Ascending aorta (tissue), 2 donors: ENCODE data around the gene CCDC102B. TPM values are rescaled to one million over a fixed set of nuclear protein-coding genes. Genes with fewer than 3 reads are reported as not detected.

Experiments used
- DNase-seq, 2 donors: peaks; one replicate each; pipeline ENCODE4 v3.0.0-alpha.2; 2019; ENCODE audit warnings: low spot score in 2 of 2
- H3K27ac ChIP-seq, 2 donors: fragments of 200-600 bp; sonication (generic); one replicate each; pipeline ENCODE4 v1.5.1; 2016 to 2017; ENCODE audit warnings: mild to moderate bottlenecking in 1 of 2
- H3K27me3 ChIP-seq: fragments of 200-600 bp; sonication (generic); one replicate; pipeline ENCODE4 v1.5.1; 2017
- H3K36me3 ChIP-seq, 2 donors: fragments of 200-600 bp; sonication (generic); one replicate each; pipeline ENCODE4 v1.5.1; 2016
- H3K4me1 ChIP-seq, 2 donors: fragments of 200-600 bp; sonication (generic); one replicate each; pipeline ENCODE4 v1.5.1; 2016 to 2017; ENCODE audit warnings: mild to moderate bottlenecking in 1 of 2
- H3K4me3 ChIP-seq, 2 donors: fragments of 200-600 bp; sonication (generic); one replicate each; pipeline ENCODE4 v1.5.1; 2016 to 2017; ENCODE audit warnings: mild to moderate bottlenecking in 1 of 2
- H3K9me3 ChIP-seq, 2 donors: fragments of 200-600 bp; sonication (generic); one replicate each; pipeline ENCODE4 v1.5.1; 2016
- CTCF ChIP-seq, 3 experiments: fragments of 200-600 bp in 2 of 3; fragments of 450-650 bp in 1 of 3; sonication (generic) in 2 of 3; IDR thresholded peaks; one replicate each; pipeline ENCODE4 v1.5.1; 2016 to 2019; ENCODE audit warnings: antibody characterized with exemption in 3 of 3, mild to moderate bottlenecking in 1 of 3, moderate library complexity in 1 of 3
- intact Hi-C: fragments of 100-400 bp; cut with DNase I; formaldehyde crosslinking; loops from one replicate; pipeline ENCODE4 v1.15.1; 2023
- total RNA-seq: library from RNA; depleted of rRNA; stranded (reverse); fragments of >200 nt; gene quantifications from one replicate; pipeline ENCODE4 v1.1.0, GENCODE V29; 2016

CCDC102B gene
- total RNA-seq, 1 donor from 2014 or later: 3.3 TPM

DNA sequence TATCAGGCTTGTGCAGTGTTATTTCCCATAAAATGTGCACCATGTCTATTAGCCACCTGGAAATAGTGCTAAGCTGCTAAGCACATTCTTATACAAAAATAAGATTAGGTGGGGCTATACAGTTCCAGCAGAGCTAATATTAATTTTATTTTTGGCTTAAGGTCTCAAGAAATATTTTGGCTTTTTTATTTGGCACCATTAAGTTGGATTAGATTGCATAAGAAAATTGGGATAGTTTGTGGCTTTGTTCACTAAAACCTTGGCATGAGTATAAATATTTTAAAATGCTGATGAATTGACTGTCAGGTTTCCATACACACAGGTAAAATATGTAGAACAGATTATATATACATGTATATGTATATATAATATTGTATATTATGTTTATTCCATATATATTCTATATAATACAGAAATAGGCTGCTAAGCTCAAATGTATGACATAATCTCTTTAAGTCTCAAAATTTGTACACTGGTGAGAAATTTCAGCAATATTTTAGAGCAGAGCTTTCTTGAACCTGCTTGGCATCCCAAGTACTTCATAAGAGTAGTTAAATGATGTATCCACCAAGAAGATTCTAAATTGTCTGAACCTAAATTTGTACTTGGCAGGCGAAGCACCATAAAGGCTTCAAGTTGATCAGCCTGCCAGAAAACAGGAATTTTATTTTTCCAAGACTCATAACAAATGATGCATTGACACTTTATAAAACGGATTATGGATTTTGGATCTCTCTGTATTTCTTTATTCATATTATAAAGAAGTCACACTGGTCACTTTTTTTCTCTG is 32.6 kb downstream of the CCDC102B start:
- H3K9me3 ChIP-seq: no peaks in the 10 kb centered on the region
- no peak for DNase-seq
- H3K36me3 ChIP-seq: no peaks in the 10 kb centered on the region
- H3K27ac ChIP-seq: no peak overlapping the region
- intact Hi-C loops: no loop called here
- H3K4me1 ChIP-seq: no peaks in the 10 kb centered on the region
- H3K4me3 ChIP-seq: no peak overlapping the region
- no peaks in the 10 kb centered on the region for H3K27me3 ChIP-seq
- no peak for TF ChIP-seq CTCF (IDR thresholded peaks at IDR 0.05)

DNA sequence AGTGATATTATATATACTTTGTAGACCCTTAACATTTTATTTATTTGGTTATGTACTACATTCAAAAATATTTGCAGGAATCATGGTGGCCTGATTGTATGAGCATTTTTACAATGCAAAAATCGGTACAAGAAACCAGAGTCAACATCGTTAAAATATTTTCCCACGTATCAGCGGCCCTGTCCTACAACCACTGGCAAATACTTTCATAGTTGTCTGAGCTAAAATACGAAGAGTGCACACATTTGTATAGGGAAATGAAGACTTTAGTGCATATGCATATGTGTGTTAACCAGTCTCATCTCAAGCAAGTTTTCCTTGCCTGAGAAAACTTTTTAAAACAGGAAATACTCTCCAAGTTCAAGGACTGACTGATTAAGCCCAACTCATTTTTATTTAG is 35.9 kb downstream of the CCDC102B start:
- intact Hi-C loops: no loop called here
- no peak overlapping the region for H3K4me3 ChIP-seq
- H3K36me3 ChIP-seq: no peaks in the 10 kb centered on the region
- H3K9me3 ChIP-seq: no peaks in the 10 kb centered on the region
- TF ChIP-seq CTCF (IDR thresholded peaks at IDR 0.05): no peak
- no peak for DNase-seq
- H3K27me3 ChIP-seq: no peaks in the 10 kb centered on the region
- no peak overlapping the region for H3K27ac ChIP-seq
- H3K4me1 ChIP-seq: no peaks in the 10 kb centered on the region

DNA sequence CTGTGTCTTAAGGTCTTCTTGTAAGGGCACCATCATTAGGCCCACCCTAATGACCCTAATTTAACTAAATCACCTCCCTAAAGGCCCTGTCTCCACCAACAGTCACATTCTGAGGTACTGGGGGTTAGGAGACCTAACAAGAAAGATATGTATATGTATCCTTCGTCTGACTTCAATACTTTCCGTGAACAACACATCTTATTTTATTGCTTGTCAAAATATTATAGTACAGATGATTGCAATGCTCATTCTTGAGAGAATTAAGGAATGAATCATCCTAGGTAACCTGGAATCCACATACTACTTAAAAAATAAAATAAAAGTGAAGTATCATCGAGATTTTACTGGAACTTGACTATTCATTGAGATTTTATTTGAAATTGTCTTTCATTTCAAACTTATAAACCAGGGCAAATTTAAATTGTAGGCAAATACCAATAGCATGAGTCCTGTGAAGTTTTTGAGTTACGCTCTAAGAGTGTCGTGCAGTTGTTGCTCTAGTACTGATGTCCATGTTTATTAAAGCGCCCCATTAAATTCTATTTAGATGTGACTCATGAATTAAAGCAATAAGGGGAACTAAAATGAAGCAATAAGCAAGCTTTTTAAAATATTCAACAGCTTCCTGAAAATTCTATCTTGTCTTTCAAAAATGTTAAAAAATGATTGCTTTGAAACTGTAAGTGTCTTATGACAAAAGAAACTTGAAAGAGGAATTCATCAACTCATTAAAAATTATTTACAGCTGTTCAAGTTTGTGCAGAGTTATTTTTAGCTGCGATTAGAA is 40.0 kb downstream of the CCDC102B start:
- H3K9me3 ChIP-seq: no peaks in the 10 kb centered on the region
- H3K4me3 ChIP-seq: no peak overlapping the region
- DNase-seq: no peak
- intact Hi-C loops: no loop called here
- H3K27me3 ChIP-seq: no peaks in the 10 kb centered on the region
- H3K4me1 ChIP-seq: no peaks in the 10 kb centered on the region
- no peaks in the 10 kb centered on the region for H3K36me3 ChIP-seq
- no peak for TF ChIP-seq CTCF (IDR thresholded peaks at IDR 0.05)
- H3K27ac ChIP-seq: no peak overlapping the region

GRCh38 chr18:68839701-68840100 is 41.8 kb downstream of the CCDC102B start:
- intact Hi-C loops: no loop called here
- no peaks in the 10 kb centered on the region for H3K9me3 ChIP-seq
- TF ChIP-seq CTCF (IDR thresholded peaks at IDR 0.05): no peak
- no peaks in the 10 kb centered on the region for H3K4me1 ChIP-seq
- H3K36me3 ChIP-seq: no peaks in the 10 kb centered on the region
- H3K4me3 ChIP-seq: no peak overlapping the region
- no peak for DNase-seq
- no peaks in the 10 kb centered on the region for H3K27me3 ChIP-seq
- no peak overlapping the region for H3K27ac ChIP-seq

- H3K9me3 ChIP-seq: no peaks in the 10 kb centered on the region
- no peaks in the 10 kb centered on the region for H3K27me3 ChIP-seq
- H3K4me3 ChIP-seq: no peak overlapping the region
- H3K27ac ChIP-seq: no peak overlapping the region
- no peak for DNase-seq
- intact Hi-C loops: no loop called here
- TF ChIP-seq CTCF (IDR thresholded peaks at IDR 0.05): no peak
- H3K36me3 ChIP-seq: no peaks in the 10 kb centered on the region
- no peaks in the 10 kb centered on the region for H3K4me1 ChIP-seq
Measured at GRCh38 chr18:68840554-68841263, 42.8 kb downstream of the CCDC102B start.
